GM19035 (cell line): ENCODE measurements around the gene ACD.

Source experiments
- ATAC-seq: cut with Tn5 transposase; IDR thresholded peaks from one replicate; pipeline ENCODE4 v1.9.1; 2021; ENCODE audit not compliant: unreplicated experiment

ACD gene

DNA sequence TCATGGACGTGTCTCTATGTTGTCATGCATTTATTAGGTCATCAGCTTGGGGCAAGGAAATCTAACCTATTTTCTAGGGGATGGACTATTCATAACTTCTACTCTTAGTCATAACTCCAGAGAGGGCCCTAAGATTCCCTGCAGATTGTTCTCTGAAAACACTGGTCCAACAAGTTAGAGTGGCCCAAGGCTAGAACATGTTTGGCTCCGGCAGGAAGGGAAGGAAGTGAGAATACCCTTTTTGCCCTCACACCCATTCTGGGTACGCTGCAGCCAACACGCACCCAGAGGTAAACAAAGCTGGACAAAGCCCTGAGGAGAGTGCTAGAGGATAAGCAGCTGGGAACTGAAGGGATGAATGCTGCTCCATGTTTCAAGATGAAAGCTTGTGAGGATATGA, 16.5 kb upstream of the ACD start:
- no peak for ATAC-seq

DNA sequence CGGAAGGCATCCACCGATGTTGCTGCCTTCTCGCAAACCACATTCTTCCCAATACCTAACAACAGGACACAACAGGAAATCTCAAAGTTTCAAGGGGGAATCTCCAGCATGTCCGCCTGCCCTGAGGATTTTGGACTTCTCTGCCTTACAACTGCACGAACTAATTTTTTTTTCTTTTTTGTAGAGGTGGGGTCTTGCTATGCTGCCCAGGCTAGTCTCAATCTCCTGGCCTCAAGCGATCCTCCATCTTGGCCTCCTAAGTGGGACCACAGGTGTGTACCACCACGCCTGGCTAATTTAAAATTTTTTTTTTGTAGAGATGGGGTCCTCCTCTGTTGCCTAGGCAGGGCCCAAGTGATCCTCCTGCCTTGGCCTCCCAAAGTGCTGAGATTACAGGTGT, 15.9 kb upstream of the ACD start:
- ATAC-seq = no peak

DNA sequence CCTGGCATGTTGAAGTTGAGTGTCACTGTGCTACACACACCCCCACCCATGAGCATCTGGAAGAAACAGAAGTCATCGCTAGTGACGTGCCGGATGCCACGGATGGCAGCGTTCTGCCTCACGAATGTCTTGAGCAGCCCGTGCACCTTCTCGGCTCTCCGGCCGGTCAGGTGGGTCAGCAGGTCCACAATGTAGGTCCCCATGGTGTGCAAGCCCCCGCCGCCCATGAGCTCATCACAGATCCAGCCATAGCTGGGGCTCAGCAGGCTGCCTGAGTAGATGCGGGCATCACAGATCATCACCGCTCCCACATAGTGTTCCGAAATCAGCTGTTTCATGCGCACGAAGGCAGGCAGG, 15.5 kb upstream of the ACD start:
- no peak for ATAC-seq

DNA sequence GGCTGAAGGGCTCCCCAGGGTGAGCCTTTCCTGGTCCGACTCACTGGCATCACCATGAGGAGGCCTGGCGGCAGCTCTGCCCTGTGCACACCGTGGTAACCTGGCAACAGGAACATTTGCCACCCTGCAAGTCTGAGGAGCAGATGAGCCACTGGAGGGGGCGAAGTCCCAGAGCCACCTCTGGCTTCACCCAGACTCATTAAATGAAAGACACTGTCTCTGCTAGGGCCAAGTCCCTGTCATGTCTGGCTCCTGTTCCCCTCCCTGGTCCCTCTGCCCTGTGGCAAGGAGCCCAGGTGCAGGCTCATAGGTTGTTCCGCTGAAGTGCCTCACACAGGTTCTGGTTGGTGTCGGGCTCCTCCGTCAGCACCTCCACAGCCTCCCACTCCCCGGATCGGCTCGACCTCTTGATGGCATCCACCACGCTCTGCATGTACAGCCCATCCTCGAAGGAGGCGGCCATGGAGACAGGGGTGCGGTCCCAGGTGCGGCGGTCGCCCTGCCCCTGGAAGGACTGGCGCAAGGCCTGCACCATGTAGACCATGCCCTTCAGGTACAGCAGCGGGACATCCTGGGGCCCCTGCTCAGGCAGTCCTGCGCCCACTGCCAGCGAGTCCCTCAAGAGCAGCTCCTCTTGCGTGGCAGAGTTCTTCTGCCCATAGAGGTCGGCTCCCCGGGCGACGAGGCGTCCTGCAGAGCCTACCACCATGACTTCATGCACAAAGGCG, 15.0 kb upstream of the ACD start:
- ATAC-seq = no peak

DNA sequence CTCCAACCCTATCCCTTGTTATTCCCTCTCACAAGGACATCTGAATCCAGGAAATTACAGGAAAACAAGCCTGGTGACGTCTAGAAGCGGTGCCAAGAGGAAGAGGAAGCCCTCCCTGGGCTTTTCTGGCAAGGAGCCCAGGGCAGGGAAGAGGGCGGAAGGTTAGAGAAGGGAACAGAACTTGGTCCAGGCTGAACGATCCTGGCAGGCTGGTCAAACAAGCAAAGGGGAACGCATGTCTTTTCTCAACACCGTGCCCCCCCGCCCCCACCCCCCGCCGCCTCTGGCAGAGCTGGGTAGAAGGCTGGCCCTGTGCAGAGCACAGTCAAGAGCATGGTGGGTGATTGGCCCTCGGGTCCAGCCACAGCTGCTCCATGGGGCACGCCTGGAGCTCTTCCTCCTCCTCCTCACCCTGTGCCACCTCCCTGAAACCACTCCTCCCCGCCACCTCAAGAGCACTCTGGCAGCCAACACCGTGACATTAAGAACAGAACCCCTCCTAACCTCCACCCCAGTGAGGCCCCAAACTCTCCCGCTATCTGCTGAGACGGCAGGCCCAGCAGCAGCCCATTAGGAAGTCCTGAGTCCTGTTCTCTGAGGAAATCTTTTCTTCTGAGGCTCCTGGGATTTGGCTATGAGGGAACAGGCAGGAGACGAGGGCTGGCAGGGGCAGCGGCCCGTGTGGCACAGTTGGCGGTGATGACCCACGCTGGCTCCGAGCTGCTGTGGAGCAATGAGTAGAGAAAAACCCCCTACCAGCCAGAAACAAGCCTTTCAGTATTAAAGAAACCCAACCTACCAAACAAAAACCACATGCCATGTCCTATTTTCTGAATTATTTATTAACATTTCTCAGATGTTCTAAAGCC, 13.9 kb upstream of the ACD start:
- no peak for ATAC-seq

DNA sequence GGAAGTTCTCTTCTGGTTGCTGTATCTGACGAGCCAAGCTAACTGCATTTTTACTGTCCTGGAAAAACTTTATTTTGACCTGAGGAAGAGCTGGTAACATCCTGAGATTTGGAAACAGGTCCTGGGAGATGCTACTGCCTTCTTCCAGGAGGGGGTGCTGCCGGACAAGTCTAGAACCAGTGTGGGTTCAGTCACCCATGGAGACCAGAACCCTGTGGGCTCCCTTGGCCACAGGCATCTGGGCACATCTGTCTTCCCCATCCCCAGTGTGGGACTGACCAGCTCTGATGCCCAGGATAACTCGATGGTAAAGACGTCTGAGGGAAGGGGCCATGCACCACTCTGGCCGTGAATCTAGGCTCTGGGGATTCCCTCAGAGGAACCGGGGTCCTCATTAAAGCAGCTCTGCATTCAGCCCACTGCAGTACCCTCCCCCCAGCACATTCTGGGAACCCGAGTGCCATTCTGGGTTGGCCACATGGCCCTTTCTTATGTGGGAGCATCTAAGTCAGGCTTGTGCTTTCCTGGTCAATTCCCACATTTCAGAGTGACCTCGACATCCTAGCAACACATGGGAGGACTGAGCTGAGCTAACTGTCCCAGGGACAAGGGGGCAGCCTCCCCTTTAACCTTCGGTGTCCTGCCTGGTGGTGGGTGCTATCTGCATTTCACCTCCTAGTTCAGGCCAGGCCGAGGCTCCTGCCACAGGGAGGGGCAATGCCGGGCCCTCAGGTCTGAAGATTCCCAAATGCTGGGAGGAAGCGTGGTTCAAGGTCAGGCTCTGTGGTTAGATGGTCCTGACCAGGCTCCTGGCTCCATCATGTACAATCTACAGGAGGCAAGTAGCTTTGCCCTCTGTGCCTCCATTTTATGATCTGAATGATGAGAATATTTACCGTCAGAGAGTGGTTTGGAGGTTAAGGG, 12.9 kb upstream of the ACD start:
- ATAC-seq = no peak

DNA sequence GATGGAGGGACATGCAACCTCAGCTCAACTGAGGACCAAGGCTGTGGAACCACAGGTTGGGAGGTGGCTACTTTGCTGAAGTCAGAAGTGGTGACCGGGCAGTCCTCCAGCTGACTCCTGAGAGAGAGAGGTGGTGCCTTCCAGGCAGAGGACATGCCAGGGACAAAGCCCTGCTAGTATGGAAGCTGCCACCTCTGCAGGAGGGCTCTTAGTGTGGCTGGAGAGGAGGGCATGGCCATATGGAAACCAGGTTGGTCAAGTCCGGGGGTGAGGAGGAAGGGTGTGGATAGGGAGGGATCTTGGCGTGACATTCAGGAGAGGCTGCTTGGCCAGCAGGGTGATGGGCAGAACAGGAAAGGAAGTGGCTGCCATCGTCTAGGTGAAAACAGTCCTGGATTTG, 12.2 kb upstream of the ACD start:
- ATAC-seq = no peak

DNA sequence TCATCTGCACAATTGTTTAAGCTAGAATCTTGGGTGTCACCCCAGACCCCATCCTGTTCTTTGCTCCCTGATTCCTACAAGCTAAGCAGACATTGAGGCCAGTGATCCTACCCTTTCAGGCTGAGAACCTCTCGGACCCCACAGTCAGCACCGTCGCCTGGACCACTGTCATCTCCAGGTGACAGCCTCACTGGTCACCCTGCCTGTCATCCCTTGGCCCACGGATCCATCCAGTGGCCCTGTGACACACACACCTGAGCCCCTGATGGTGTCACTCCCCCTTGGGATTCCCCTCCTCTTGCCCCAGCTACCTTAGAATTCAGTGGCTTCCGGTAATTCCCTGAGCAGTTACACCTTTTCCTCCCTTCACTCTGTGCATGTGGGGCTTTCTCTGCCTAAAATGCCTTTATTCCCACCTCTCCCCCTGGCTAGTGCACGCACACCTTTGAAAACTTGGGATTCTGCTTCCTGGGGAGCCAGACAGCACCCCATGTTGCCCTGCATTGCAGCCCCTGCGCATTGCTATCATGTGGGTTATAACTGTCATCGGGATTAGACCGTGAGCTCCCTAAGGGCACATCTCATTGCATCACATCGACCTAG, 9.5 kb upstream of the ACD start:
- ATAC-seq = no peak

DNA sequence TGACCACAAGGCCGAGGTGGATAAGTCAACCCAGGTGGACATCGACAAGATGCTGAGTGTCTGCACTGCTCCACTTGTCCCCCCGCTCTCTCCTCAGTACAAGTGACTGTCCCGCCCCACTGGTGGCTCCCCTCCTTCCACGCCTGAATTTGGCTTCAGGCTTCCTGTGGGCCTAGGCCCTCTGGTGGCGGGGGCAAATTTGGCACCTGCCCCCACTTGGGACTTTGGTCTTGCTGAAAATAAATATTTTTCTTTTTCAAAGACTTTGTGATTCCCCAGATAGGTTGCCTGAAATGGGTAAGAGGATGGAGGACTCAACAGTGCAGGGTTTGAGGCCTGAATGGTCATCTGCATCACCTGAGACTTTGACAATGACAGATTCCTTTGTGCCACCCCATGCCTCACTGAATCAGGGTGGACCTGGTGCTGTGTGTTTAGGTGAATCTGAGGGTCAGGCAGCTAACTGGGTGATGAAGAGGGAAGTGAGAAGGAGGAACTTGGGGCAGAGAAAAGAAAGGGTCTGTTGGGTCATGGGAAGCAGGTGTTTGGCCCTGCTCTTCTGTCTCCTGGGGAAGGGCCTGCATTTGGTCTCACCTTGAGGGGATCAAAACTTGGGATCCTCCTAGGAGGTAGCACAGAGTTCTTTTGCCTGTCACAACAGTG, 8.6 kb upstream of the ACD start:
- no peak for ATAC-seq

DNA sequence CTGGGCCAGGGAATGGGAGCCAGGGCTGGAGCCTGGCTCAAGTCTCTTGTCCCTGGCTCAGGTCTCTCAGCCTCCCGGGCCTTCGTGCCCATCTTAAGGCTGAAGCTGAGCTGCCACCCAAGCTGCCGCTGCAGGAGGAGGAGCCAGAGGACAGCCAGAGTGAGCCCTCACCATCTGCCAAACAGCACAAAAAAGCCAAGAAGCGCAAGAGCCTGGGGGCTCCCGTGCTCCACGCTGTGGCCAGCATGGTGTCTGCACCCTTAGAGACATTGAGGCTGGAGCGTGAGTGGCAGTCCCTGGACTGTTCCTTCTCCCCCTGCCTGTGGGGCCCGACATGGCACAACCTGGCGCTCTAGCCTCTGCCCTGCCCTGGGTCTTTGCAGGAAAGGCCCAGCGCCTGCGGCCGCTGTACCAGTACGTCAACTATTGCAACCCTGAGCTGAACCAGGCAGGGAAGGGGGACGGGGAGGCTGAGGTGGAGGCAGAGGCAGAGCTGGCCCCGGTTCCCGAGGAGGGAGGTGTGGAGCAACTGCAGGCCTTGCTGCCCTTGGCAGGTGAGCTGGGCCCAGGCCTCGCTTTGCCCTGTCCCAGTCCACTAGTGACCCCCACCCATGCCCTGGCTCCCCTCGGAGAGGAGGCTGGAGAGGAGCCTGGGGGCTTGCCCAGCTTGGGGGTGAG, 7.9 kb upstream of the ACD start:
- ATAC-seq = peak; percentile 74

DNA sequence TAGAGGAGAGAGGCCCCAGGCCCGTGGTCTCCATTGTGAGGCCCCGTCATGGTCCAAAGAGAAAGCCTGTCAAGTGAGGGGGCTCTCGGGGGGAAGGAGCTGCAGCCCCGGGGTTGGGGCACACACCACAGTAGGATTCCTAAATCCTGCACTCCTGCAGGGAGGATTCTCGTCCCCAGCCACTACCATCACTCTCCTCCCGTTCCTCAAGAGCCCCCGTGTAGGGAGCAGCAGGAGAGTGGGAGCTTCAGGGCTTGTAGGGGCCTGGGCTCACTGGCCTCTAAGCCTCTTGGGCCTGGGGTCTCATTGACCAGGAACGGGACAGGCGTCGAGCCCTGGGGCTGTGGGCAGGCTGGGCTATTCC, 7.4 kb upstream of the ACD start:
- no peak for ATAC-seq

DNA sequence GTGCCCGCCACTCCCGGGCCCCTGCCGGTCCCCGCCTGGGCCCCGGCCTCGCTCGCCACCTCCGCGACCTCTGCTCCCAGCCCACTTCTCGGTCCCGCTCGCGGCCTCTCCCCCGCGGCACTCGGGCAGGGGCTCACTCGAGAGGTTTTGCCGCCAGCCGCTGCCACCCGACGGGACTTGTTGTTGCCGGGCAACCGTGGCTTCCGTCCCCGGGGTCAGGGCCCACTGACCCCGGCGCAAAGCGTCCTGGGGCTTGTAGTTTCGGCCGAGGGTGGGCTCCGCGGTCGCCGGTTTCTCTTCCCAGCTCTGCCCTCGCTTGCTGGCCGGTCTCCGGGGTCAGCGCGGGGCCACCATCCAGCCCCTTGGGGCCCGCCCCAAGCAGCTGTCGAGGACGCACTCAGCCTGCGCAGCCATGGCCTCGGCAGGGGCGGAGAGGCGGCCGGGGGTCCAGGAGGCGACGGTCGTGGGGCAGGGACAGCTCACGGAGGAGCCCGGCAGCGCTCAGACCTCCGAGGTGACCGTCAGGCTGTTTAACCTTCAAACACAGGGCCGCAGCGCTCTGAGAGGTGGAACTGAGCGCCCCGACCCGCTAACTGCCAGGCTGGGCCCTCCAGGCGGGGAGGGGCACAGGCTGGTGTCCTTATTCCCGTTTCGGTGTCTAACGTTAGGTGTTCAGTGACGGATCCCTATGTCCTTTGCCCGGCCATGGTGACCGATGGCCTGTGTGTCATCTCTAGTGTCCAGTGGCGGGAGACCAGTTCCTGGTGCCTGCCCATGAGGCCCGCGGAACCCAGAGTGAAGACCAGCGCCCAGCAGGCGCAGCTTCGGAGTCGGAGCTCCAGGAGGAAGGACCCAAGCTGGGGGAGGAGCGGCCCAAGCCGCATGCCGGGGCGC, 6.7 kb upstream of the ACD start, which contains the start of the genes C16orf86 and ENKD1:
Gene C16orf86 (plus strand): TSS at position 256 of the 894 bp plus-strand sequence. CDS start 157 bp downstream, at position 413.
Gene ENKD1 (minus strand): TSS at position 192 of the 894 bp plus-strand sequence. CDS start 308 bp downstream, outside the sequence.
- ATAC-seq = peak; percentile 66

DNA sequence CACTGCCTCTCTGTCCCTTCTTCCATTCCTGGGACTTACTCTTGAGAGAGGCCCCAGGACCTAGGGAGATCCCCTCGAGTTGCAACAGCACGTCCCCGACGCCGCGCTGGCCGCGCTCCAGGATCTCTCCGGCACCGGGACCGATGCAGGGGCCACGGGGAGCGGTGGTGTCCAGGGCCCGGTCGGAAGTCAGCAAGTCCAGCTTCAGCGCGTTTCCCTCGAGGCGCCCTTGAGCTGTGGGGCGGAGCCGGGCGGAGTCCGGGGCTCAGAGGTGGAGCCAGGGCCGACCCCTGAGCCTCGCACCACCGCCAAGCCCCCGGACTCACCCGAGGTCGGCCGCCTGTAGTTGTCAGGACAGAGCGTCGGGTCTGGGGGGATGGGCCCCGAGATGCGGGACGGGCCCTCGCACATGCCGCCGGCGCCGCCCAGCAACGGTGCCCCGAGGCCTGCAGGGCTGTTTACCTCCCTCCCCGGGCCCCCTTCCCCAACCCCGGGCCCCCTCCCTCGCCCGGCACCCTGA, 6.0 kb upstream of the ACD start:
- ATAC-seq = no peak

DNA sequence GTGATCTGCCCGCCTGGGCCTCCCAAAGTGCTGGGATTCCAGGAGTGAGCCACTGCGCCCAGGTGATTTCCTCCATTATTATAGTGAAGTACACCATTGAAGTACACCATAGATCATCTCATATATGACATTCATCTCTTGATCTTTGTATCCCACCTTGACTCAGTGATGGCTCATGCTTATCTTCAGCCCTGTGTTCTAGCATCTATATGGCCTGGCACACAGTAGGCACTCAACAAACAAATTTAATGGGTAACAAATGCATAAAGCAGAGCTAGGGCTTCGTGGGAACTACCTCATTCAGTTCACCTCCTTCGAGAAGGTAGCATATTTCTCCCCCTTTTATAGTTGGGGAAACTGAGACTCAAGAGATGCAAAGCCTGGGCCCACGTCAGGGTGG, 5.5 kb upstream of the ACD start:
- ATAC-seq = no peak

DNA sequence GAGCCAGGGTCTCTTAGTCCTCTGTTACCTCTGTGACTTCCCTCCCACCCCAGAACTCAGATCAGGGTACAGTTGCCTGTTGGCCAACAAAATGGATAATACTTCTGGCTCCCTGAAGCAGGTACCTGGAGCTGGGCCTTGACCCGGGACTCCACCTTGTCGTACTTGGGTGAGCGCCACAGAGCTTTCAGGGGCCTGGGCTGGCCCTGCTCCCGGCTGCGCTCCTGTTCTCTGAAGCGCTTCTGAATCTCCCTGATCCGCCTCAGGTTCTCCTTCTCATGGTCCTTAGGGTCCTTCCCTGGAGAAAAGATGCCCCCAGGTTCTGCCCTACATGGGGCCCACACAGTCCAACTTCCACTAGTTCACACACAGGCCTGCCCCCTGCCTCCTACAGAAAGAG, 4.8 kb upstream of the ACD start:
- no peak for ATAC-seq

DNA sequence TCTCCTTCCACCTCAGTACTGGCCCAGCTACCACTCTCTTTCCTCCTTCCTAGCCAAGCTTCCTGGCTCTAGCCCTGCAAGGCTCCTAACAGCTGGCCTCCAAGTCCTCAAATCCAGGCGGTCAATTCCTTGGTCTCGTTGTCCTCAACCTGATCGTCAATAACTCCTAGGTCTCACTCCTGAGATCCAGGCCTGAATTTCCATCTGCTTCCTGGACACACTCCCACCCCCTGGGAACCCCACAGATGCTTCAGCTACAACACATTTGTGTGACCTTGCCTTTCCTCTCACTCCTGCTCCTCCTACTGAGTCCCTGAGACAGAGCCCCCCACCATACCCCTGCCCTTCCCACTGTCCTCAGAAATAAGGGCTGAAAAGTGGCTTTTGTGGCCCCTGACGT, 4.2 kb upstream of the ACD start:
- no peak for ATAC-seq

DNA sequence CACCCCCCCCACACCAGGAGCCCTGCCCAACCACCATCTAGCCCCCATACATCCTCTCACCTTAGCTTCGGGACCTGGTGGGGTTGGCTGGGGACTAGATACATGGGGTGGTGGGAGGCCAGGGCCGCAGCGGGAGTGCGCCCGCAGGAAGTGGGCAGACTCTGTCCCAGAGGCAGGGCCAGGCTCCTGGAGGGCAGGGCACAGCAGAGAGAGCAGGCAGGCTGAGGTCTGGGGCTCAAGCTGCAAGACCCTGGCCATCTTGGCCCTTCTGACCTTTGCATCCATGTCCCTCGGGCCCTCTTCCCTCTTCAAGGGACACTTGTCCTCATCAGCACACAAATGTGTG, 3.8 kb upstream of the ACD start:
- ATAC-seq = no peak

DNA sequence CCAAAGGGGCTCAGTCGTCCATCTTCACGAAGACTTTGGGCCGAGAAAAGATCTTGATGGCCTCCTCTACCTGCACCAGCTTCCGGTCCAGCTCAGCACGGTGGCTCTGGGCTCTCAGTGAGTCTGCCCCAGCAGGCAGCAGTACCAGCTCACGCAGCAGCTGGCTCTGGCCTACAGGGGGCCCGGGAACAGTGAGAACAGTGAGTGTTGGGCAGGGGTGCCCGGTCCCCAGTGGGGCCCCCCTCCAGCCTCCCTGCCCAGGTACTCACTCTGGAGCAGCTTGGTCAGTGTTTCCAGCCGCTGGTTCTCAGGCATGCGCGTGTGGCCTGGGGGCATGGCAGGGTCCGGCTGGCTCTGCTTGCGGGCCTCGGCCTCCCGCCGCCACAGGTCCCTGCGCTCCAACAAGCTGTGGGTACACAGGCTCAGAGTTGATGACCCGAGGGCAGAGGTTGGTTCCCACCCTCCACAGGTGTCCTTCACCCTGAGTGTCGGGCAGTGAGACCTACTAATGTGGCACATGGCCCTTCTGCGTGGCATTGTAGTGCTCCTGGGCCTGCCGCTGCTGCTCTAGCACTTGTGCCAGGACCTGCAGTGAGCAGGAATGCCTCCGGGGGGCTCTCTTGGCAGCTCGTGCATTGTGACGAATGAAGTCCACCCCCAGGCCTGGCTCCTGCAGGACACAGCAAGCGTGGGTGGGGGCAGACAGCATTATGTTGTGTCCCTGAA, 3.3 kb upstream of the ACD start:
- ATAC-seq = no peak
